HG03196 (cell line): ENCODE data around the gene ADGRV1.
"Not testable (repeated sequence)": the region's sequence is repeated elsewhere in the genome, so short reads cannot be mapped to it uniquely, and the experiment has no call there.

Experiments
- ATAC-seq: cut with Tn5 transposase; IDR thresholded peaks from one replicate; pipeline ENCODE4 v1.9.1; 2021; ENCODE audit not compliant: unreplicated experiment

Gene ADGRV1

GRCh38 chr5:90586469-90586868 is 27.9 kb downstream of the ADGRV1 start:
- ATAC-seq: no peak

- ATAC-seq: no peak
Observed at GRCh38 chr5:90590170-90590569, 31.6 kb downstream of the ADGRV1 start.

GRCh38 chr5:90593083-90593482 is 34.5 kb downstream of the ADGRV1 start:
- not testable (repeated sequence) for ATAC-seq

- ATAC-seq: not testable (repeated sequence)
Observed at GRCh38 chr5:90595766-90596165, 37.2 kb downstream of the ADGRV1 start.

- ATAC-seq: no peak
Observed at GRCh38 chr5:90598293-90598692, 39.7 kb downstream of the ADGRV1 start.

GRCh38 chr5:90600307-90600706 is 41.7 kb downstream of the ADGRV1 start:
- not testable (repeated sequence) for ATAC-seq

GRCh38 chr5:90601468-90601867 is 42.9 kb downstream of the ADGRV1 start:
- ATAC-seq: no peak

- ATAC-seq: peak; percentile 76
Observed at GRCh38 chr5:90602681-90603080, 44.1 kb downstream of the ADGRV1 start.

GRCh38 chr5:90606539-90606938 is 47.9 kb downstream of the ADGRV1 start:
- no peak for ATAC-seq

- ATAC-seq: peak; percentile 94
Observed at GRCh38 chr5:90612919-90613318, 54.3 kb downstream of the ADGRV1 start.

- ATAC-seq: no peak
Observed at GRCh38 chr5:90613459-90613858, 54.9 kb downstream of the ADGRV1 start.

- no peak for ATAC-seq
Observed at GRCh38 chr5:90613918-90614504, 55.4 kb downstream of the ADGRV1 start.

- no peak for ATAC-seq
Observed at GRCh38 chr5:90615355-90615754, 56.8 kb downstream of the ADGRV1 start.

GRCh38 chr5:90618071-90618470 is 59.5 kb downstream of the ADGRV1 start:
- ATAC-seq: no peak

GRCh38 chr5:90619762-90620161 is 61.2 kb downstream of the ADGRV1 start:
- not testable (repeated sequence) for ATAC-seq

- ATAC-seq: no peak
Observed at GRCh38 chr5:90621848-90622247, 63.3 kb downstream of the ADGRV1 start.

- ATAC-seq: no peak
Observed at GRCh38 chr5:90626493-90626892, 67.9 kb downstream of the ADGRV1 start.

GRCh38 chr5:90628492-90628891 is 69.9 kb downstream of the ADGRV1 start:
- no peak for ATAC-seq

- no peak for ATAC-seq
Observed at GRCh38 chr5:90632791-90633190, 74.2 kb downstream of the ADGRV1 start.

- no peak for ATAC-seq
Observed at GRCh38 chr5:90636948-90637347, 78.4 kb downstream of the ADGRV1 start.

- ATAC-seq: no peak
Observed at GRCh38 chr5:90637731-90638130, 79.1 kb downstream of the ADGRV1 start.

GRCh38 chr5:90638878-90639277 is 80.3 kb downstream of the ADGRV1 start:
- no peak for ATAC-seq

- no peak for ATAC-seq
Observed at GRCh38 chr5:90640484-90641059, 82.0 kb downstream of the ADGRV1 start.
